K562 (cell line): ENCODE data around the gene RALGAPA2. TPM values are rescaled to one million over a fixed set of nuclear protein-coding genes. Genes with fewer than 3 reads are reported as not detected.
A peak's percentile ranks its signal among the peaks of the same experiment; 100 is the strongest.

ENCODE experiments used
- ATAC-seq: fragments of 200-7000 bp; cut with Tn5 transposase; 3 replicates; pipeline ENCODE4 v1.9.1; 2020; ENCODE audit warnings: moderate library complexity
- BruUV-seq: library from RNA; stranded (reverse); fragments of 400-500 nt; replicated peaks from 2 replicates; lab custom pipeline; 2021; lab: Mats Ljungman, UMichigan
- CTCF ChIA-PET: fragments of 300-600 bp; formaldehyde crosslinking; extraction: SDS; loops from one replicate; lab custom pipeline; 2021; ENCODE audit warnings: low intra/inter-chr PET ratio; lab: Yijun Ruan, JAX
- POLR2A ChIA-PET: fragments of 300-600, 350-650 bp; sonication (Branson Sonifier 250); formaldehyde crosslinking; extraction: SDS; loops from one replicate; lab custom pipeline; 2021; ENCODE audit warnings: antibody characterized with exemption, inconsistent platforms; lab: Yijun Ruan, JAX
- DNase-seq, 4 experiments: peaks; one replicate each; pipeline versions ENCODE4 v3.0.0 to v3.0.0-alpha.2; 2011 to 2018; ENCODE audit warnings: low spot score in 3 of 4, mixed read lengths in 3 of 4; ENCODE audit errors: extremely low read depth in 1 of 4
- FAIRE-seq: peaks from 2 replicates; lab custom pipeline; 2011; peaks lifted over from hg19 to GRCh38; lab: Jason Lieb, UNC
- H2AFZ ChIP-seq: 2 replicates; pipeline ENCODE4 v1.6.0; 2011; ENCODE audit warnings: low read depth, low read length, control low read depth, inconsistent platforms
- H3K27ac ChIP-seq: fragments of 200-600 bp; 3 replicates; pipeline ENCODE4 v1.8.0; 2011; ENCODE audit warnings: low read depth, mild to moderate bottlenecking, control low read depth, inconsistent platforms, low read length, moderate library complexity, mixed read lengths; ENCODE audit errors: extremely low read depth
- H3K27me3 ChIP-seq, 2 experiments: fragments of 300-600 bp in 1 of 2; 2 replicates in 1 of 2; 3 replicates in 1 of 2; pipeline versions ENCODE4 v1.6.0 to v1.8.0; 2011; ENCODE audit warnings: inconsistent platforms in 2 of 2, low read length in 2 of 2, mild to moderate bottlenecking in 1 of 2, mixed read lengths in 1 of 2, moderate library complexity in 1 of 2; ENCODE audit not compliant: control insufficient read depth in 2 of 2, insufficient read depth in 2 of 2
- H3K36me3 ChIP-seq: fragments of 300-600 bp; 3 replicates; pipeline ENCODE4 v1.8.0; 2011; ENCODE audit warnings: mild to moderate bottlenecking, low read length, inconsistent platforms; ENCODE audit not compliant: control insufficient read depth, insufficient read depth
- H3K4me1 ChIP-seq, 2 experiments: fragments of 200-600 bp in 1 of 2; replicated peaks in 1 of 2; 2 replicates in 1 of 2; 3 replicates in 1 of 2; pipeline versions ENCODE4 v1.5.1 to v1.8.0; 2011; ENCODE audit warnings: inconsistent platforms in 2 of 2, low read length in 2 of 2, mild to moderate bottlenecking in 1 of 2, mixed read lengths in 1 of 2, moderate library complexity in 1 of 2; ENCODE audit not compliant: control insufficient read depth in 2 of 2, insufficient read depth in 2 of 2
- H3K4me2 ChIP-seq: 2 replicates; pipeline ENCODE4 v1.6.1; 2011; ENCODE audit warnings: low read length, control low read depth, inconsistent platforms, mixed read lengths; ENCODE audit not compliant: insufficient read depth
- H3K4me3 ChIP-seq: fragments of 200-600 bp; sonication (generic), shearing (Covaris generic); 2 replicates; pipeline ENCODE4 v1.5.1; 2016; ENCODE audit warnings: control low read depth, inconsistent platforms
- H3K79me2 ChIP-seq: fragments of 200-600 bp; 3 replicates; pipeline ENCODE4 v1.8.0; 2011; ENCODE audit warnings: low read length, inconsistent platforms; ENCODE audit not compliant: control insufficient read depth, insufficient read depth
- H3K9ac ChIP-seq, 2 experiments: 2 replicates each; pipeline versions ENCODE4 v1.6.0 to v1.6.1; 2011; ENCODE audit warnings: low read depth in 2 of 2, low read length in 2 of 2, control low read depth in 1 of 2, inconsistent platforms in 1 of 2, mild to moderate bottlenecking in 1 of 2, mixed read lengths in 1 of 2; ENCODE audit not compliant: insufficient read depth in 1 of 2
- H3K9me1 ChIP-seq: one replicate; pipeline ENCODE4 v1.6.0; 2011; ENCODE audit warnings: inconsistent platforms, mild to moderate bottlenecking, low read length, moderate library complexity; ENCODE audit not compliant: control insufficient read depth, insufficient read depth
- H3K9me3 ChIP-seq: replicated peaks from 2 replicates; pipeline ENCODE4 v1.5.1; 2011; ENCODE audit warnings: low read depth, low read length, inconsistent platforms; ENCODE audit not compliant: control insufficient read depth, insufficient read depth
- H4K20me1 ChIP-seq: replicated peaks from 2 replicates; pipeline ENCODE4 v1.6.1; 2011; ENCODE audit warnings: low read length, inconsistent platforms, mixed read lengths; ENCODE audit not compliant: control insufficient read depth, insufficient read depth
- CEBPB ChIP-seq: fragments of 450-650 bp; IDR thresholded peaks from 2 replicates; pipeline ENCODE4 v1.6.1; 2016; ENCODE audit warnings: missing genetic modification characterization, missing compliant biosample characterization
- ETS2 ChIP-seq: IDR thresholded peaks from 2 replicates; pipeline ENCODE4 v1.6.1; 2016; ENCODE audit warnings: borderline replicate concordance, missing genetic modification characterization, mild to moderate bottlenecking, moderate library complexity, missing compliant biosample characterization; ENCODE audit not compliant: poor library complexity, severe bottlenecking
- PHF20 ChIP-seq: fragments of 450-650 bp; IDR thresholded peaks from 2 replicates; pipeline ENCODE4 v1.6.1; 2018; ENCODE audit not compliant: partially characterized antibody
- PPARD ChIP-seq: fragments of 250-450 bp; sonication (Bioruptor Pico); IDR thresholded peaks from 2 replicates; pipeline ENCODE4 v1.8.0; 2022; ENCODE audit warnings: inconsistent platforms, mild to moderate bottlenecking, moderate library complexity
- RBM15 ChIP-seq: fragments of 200-400 bp; formaldehyde crosslinking; IDR thresholded peaks from 2 replicates; pipeline ENCODE4 v1.6.1; 2018; ENCODE audit warnings: mild to moderate bottlenecking, low read length, moderate library complexity; ENCODE audit not compliant: insufficient read depth
- SPI1 ChIP-seq: IDR thresholded peaks from 2 replicates; pipeline ENCODE4 v1.6.1; 2011; ENCODE audit warnings: low read depth, low read length, control low read depth, borderline replicate concordance
- WGBS: fragments of 100-300 bp; shearing (Covaris generic); methylation state at CpG from one replicate; pipeline ENCODE4 v1.1.6; 2016; ENCODE audit warnings: low coverage, mixed read lengths; ENCODE audit not compliant: insufficient coverage; ENCODE audit errors: missing lambda C conversion rate; 5-methylcytosine and 5-hydroxymethylcytosine counted together
- in situ Hi-C: fragments of 300-500 bp; cut with MboI; formaldehyde crosslinking; loops from 4 replicates; pipeline ENCODE4 v1.15.0; 2018; ENCODE audit warnings: inconsistent platforms, mixed read lengths
- intact Hi-C: fragments of 100-400 bp; cut with micrococcal nuclease; formaldehyde crosslinking; loops from 2 replicates; pipeline ENCODE4 v1.14.2; 2022
- polyA plus RNA-seq, 8 experiments: library from polyadenylated mRNA; depleted of rRNA in 4 of 8; stranded (reverse) in 5 of 8; unstranded in 3 of 8; fragments of >200 nt; fragmentation: Nextera tagmentation in 2 of 8; fragmentation: Illumina TruSeq in 1 of 8; extraction: Ambion mirVana in 2 of 8; extraction: Trizol in 1 of 8; gene quantifications; 2 replicates each; pipeline versions ENCODE4 v1.2.1 to v1.2.3, GENCODE V29; 2011 to 2014; ENCODE audit warnings: inconsistent platforms in 1 of 8, missing spikeins in 1 of 8
- total RNA-seq, 7 experiments: library from RNA; depleted of rRNA in 6 of 7; stranded (reverse); fragments of >200 nt in 6 of 7; fragmentation: Illumina TruSeq in 2 of 7; extraction: Trizol in 2 of 7; gene quantifications; 2 replicates each; pipeline versions ENCODE4 v1.2.1 to v1.2.3, GENCODE V29; 2011 to 2021; ENCODE audit warnings: low replicate concordance in 1 of 7
- TF ChIP-seq, protein P1 (sequence below): conservative IDR thresholded peaks from 2 replicates; pipeline ENCODE4 v1.6.1; 2011; ENCODE audit warnings: low read depth, mild to moderate bottlenecking, low read length; ENCODE audit not compliant: control insufficient read depth

The RALGAPA2 gene
- total and polyA plus RNA-seq, 9 of the 15 experiments (the other 6 are each of a cell fraction or from before 2014, with no cell fraction given), result 0.35 to 2.7 (median 1.4) TPM

DNA sequence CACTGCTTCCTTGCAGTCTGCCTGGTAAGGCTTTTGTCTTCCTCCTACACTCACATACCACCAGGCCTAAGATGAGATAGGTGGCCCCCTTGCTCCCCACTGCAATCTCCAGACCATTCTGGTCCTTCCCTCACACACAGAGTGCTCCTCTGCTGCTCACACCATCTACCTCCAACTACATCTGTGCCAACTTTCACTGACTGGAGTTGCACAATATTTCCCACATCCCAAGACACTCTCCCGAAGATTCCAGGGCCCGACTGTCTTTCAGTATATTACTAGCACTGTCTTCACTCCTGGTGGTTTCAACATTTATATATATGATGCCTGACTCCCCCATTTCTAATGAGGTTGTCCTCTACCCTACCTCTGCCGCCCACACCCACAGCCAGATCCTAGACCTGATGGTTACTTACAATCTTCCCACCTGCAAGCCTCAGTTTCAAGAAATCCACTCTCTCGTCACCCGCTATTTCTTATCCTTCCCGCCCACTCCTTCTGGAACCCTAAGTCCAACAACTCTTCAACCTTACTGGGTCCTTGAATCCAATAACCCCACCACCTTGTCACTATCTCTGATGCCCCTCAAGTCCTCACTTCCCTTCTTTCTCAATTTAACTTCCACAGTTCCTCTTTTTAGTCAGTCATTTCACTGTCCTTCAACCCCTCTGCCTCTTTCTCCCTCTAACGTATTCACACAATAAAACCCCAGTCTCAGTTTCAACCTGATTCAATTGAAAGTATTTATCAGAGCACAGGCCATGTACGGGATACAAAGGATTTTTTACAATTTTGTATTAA lies 21.6 kb downstream of the RALGAPA2 start:
- POLR2A ChIA-PET, result no interaction called here
- no peak for ATAC-seq
- TF ChIP-seq CEBPB (tag), result peak; percentile 40
- TF ChIP-seq PPARD (CRISPR knock-in tag), result no peak
- peak; percentile 77 for TF ChIP-seq SPI1
- TF ChIP-seq, all 486 proteins: peak for 2
- Histone ChIP-seq H3K4me2 (no peak overlapping the region), H3K4me1 (no peaks in the 10 kb centered on the region), H2AFZ (no peak overlapping the region), H3K9ac (no peak overlapping the region), H3K4me3 (no peak overlapping the region), H3K9me3 (no peaks in the 10 kb centered on the region), H3K36me3 (no peaks in the 10 kb centered on the region), H3K79me2 (no peaks in the 10 kb centered on the region), H3K9me1 (no peaks in the 10 kb centered on the region), H3K27ac (no peak overlapping the region), H4K20me1 (no peaks in the 10 kb centered on the region), H3K27me3 (no peaks in the 10 kb centered on the region; a peak in 1 of 5 replicates)
- in situ Hi-C loops, result no loop called here
- no peak for FAIRE-seq
- intact Hi-C loops, result no loop called here
- DNase-seq, result no peak
- WGBS, result 0% methylated on average over 7 of the region's 8 CpGs
- CTCF ChIA-PET, result no interaction called here
- no TSS peak for BruUV-seq

DNA sequence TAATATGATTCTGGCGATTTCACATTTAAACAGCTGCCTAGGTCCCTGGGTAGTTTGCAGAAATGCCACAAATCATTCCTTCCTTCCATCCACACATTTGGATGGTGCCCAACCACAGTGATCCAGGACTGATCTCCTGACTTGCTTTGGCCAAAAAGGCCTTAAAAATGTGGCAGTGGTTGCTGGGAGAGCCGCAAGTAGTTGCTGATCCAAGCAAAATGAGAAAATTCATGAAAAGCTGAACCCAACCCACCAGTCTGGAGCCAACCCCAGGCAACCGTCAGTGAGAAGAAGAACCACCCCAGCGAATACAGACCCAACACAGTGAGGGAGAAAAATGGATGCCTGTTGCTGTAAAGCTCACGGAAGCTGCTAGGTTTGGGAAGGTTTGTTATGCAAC lies 25.1 kb downstream of the RALGAPA2 start:
- no peak overlapping the region for H2AFZ ChIP-seq
- ATAC-seq (no peak), DNase-seq (no peak), FAIRE-seq (no peak)
- H3K79me2 ChIP-seq, result no peaks in the 10 kb centered on the region
- intact Hi-C loops (no loop called here), in situ Hi-C loops (no loop called here)
- no peak overlapping the region for H3K4me2 ChIP-seq
- no peaks in the 10 kb centered on the region for H3K9me3 ChIP-seq
- CTCF ChIA-PET, result no interaction called here
- H3K9me1 ChIP-seq, result no peaks in the 10 kb centered on the region
- H3K4me1 ChIP-seq, result no peaks in the 10 kb centered on the region
- H3K36me3 ChIP-seq, result no peaks in the 10 kb centered on the region
- no peaks in the 10 kb centered on the region for H4K20me1 ChIP-seq
- no TSS peak for BruUV-seq
- no peak overlapping the region for H3K9ac ChIP-seq
- no peak overlapping the region for H3K4me3 ChIP-seq
- no peak overlapping the region for H3K27ac ChIP-seq
- no peaks in the 10 kb centered on the region; a peak in 1 of 5 replicates for H3K27me3 ChIP-seq
- 0% methylated on average over 5 of the region's 5 CpGs for WGBS
- TF ChIP-seq, protein P1, sequence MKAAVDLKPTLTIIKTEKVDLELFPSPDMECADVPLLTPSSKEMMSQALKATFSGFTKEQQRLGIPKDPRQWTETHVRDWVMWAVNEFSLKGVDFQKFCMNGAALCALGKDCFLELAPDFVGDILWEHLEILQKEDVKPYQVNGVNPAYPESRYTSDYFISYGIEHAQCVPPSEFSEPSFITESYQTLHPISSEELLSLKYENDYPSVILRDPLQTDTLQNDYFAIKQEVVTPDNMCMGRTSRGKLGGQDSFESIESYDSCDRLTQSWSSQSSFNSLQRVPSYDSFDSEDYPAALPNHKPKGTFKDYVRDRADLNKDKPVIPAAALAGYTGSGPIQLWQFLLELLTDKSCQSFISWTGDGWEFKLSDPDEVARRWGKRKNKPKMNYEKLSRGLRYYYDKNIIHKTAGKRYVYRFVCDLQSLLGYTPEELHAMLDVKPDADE, result no peak
- no peak for TF ChIP-seq PHF20
- TF ChIP-seq ETS2, result no peak
- TF ChIP-seq RBM15, result no peak
- POLR2A ChIA-PET, result no interaction called here
